ENCODE measurements around the gene RSPRY1.
"Not testable (repeated sequence)": the region's sequence is repeated elsewhere in the genome, so short reads cannot be mapped to it uniquely, and the experiment has no call there.

GRCh38 chr16:57189527-57189926 is 3.4 kb downstream of the RSPRY1 start:
- not testable (repeated sequence) for TF ChIP-seq RNF2 (IDR thresholded peaks at IDR 0.05; ENCODE audit: borderline replicate concordance, low read depth); RAD21 (conservative IDR thresholded peaks at IDR 0.05 in 1 of 2, IDR thresholded peaks at IDR 0.05 in 1 of 2); EP300 (IDR thresholded peaks at IDR 0.05); MAFK (IDR thresholded peaks at IDR 0.05; ENCODE audit: partially characterized antibody); MAX (IDR thresholded peaks at IDR 0.05); RFX5 (IDR thresholded peaks at IDR 0.05); NFE2L2 (conservative IDR thresholded peaks at IDR 0.05; ENCODE audit: low read length); PHF8 (IDR thresholded peaks at IDR 0.05; ENCODE audit: borderline replicate concordance, low read depth)
- TF ChIP-seq, protein P1, sequence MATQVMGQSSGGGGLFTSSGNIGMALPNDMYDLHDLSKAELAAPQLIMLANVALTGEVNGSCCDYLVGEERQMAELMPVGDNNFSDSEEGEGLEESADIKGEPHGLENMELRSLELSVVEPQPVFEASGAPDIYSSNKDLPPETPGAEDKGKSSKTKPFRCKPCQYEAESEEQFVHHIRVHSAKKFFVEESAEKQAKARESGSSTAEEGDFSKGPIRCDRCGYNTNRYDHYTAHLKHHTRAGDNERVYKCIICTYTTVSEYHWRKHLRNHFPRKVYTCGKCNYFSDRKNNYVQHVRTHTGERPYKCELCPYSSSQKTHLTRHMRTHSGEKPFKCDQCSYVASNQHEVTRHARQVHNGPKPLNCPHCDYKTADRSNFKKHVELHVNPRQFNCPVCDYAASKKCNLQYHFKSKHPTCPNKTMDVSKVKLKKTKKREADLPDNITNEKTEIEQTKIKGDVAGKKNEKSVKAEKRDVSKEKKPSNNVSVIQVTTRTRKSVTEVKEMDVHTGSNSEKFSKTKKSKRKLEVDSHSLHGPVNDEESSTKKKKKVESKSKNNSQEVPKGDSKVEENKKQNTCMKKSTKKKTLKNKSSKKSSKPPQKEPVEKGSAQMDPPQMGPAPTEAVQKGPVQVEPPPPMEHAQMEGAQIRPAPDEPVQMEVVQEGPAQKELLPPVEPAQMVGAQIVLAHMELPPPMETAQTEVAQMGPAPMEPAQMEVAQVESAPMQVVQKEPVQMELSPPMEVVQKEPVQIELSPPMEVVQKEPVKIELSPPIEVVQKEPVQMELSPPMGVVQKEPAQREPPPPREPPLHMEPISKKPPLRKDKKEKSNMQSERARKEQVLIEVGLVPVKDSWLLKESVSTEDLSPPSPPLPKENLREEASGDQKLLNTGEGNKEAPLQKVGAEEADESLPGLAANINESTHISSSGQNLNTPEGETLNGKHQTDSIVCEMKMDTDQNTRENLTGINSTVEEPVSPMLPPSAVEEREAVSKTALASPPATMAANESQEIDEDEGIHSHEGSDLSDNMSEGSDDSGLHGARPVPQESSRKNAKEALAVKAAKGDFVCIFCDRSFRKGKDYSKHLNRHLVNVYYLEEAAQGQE (IDR thresholded peaks at IDR 0.05), result not testable (repeated sequence)
- TF ChIP-seq, protein P2, sequence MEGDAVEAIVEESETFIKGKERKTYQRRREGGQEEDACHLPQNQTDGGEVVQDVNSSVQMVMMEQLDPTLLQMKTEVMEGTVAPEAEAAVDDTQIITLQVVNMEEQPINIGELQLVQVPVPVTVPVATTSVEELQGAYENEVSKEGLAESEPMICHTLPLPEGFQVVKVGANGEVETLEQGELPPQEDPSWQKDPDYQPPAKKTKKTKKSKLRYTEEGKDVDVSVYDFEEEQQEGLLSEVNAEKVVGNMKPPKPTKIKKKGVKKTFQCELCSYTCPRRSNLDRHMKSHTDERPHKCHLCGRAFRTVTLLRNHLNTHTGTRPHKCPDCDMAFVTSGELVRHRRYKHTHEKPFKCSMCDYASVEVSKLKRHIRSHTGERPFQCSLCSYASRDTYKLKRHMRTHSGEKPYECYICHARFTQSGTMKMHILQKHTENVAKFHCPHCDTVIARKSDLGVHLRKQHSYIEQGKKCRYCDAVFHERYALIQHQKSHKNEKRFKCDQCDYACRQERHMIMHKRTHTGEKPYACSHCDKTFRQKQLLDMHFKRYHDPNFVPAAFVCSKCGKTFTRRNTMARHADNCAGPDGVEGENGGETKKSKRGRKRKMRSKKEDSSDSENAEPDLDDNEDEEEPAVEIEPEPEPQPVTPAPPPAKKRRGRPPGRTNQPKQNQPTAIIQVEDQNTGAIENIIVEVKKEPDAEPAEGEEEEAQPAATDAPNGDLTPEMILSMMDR (IDR thresholded peaks at IDR 0.05), result not testable (repeated sequence)
